PC-3 (cell line): ENCODE results near the gene KIF13A.
"Not testable (repeated sequence)": the region's sequence is repeated elsewhere in the genome, so short reads cannot be mapped to it uniquely, and the experiment has no call there.

Experiments used
- CTCF ChIP-seq: fragments of 300-600 bp; sonication (generic); conservative IDR thresholded peaks from 2 replicates; pipeline ENCODE4 v1.5.1; 2017; ENCODE audit warnings: antibody characterized with exemption, low read depth, mild to moderate bottlenecking, low read length
- EZH2 ChIP-seq: fragments of 300-600 bp; sonication (generic); IDR thresholded peaks from one replicate; pipeline ENCODE4 v1.6.1; 2017; ENCODE audit warnings: antibody characterized with exemption, mild to moderate bottlenecking, low read length; ENCODE audit not compliant: unreplicated experiment
- EZH2phosphoT487 ChIP-seq: fragments of 300-600 bp; sonication (generic); IDR thresholded peaks from 2 replicates; pipeline ENCODE4 v1.6.1; 2018; ENCODE audit warnings: mild to moderate bottlenecking, antibody characterized with exemption, low read length, borderline replicate concordance

GRCh38 chr6:17807431-17807830 is 180.0 kb downstream of the KIF13A start:
- not testable (repeated sequence) for TF ChIP-seq CTCF, EZH2phosphoT487, EZH2
